Esophagus (tissue), 2 donors: ENCODE results near the gene FAM236A. TPM values are rescaled to one million over a fixed set of nuclear protein-coding genes. Genes with fewer than 3 reads are reported as not detected.
"Not testable (repeated sequence)": the region's sequence is repeated elsewhere in the genome, so short reads cannot be mapped to it uniquely, and the experiment has no call there.

Source experiments
- H3K27ac ChIP-seq, 2 donors: one replicate each; pipeline ENCODE4 v1.5.1; 2013; ENCODE audit warnings: low read depth in 2 of 2, mild to moderate bottlenecking in 2 of 2, inconsistent platforms in 1 of 2, low read length in 1 of 2, moderate library complexity in 1 of 2
- H3K27me3 ChIP-seq, 2 donors: one replicate each; pipeline ENCODE4 v1.6.1; 2013; ENCODE audit warnings: low read length in 2 of 2, control low read depth in 1 of 2, mild to moderate bottlenecking in 1 of 2; ENCODE audit not compliant: insufficient read depth in 2 of 2, control insufficient read depth in 1 of 2
- H3K36me3 ChIP-seq, 2 donors: one replicate each; pipeline ENCODE4 v1.6.1; 2013; ENCODE audit warnings: low read length in 1 of 2; ENCODE audit not compliant: control insufficient read depth in 2 of 2, insufficient read depth in 2 of 2
- H3K4me1 ChIP-seq, 2 donors: one replicate each; pipeline ENCODE4 v1.6.1; 2013; ENCODE audit warnings: low read length in 1 of 2; ENCODE audit not compliant: control insufficient read depth in 2 of 2, insufficient read depth in 2 of 2
- H3K4me3 ChIP-seq, 2 donors: one replicate each; pipeline ENCODE4 v1.5.1; 2013; ENCODE audit warnings: low read length in 2 of 2, mild to moderate bottlenecking in 2 of 2, low read depth in 1 of 2, moderate library complexity in 1 of 2
- H3K9me3 ChIP-seq, 2 donors: one replicate each; pipeline ENCODE4 v1.6.1; 2013; ENCODE audit warnings: mild to moderate bottlenecking in 2 of 2, low read depth in 1 of 2, low read length in 1 of 2, moderate library complexity in 1 of 2; ENCODE audit not compliant: control insufficient read depth in 2 of 2, insufficient read depth in 1 of 2
- WGBS, 2 donors: extraction: QIAGEN DNeasy Blood & Tissue Kit; methylation state at CpG; one replicate each; pipeline ENCODE4 v1.1.7; 2013; 5-methylcytosine and 5-hydroxymethylcytosine counted together
- polyA plus RNA-seq, 2 donors: library from polyadenylated mRNA; stranded (reverse); fragments of 200-250 nt; gene quantifications; one replicate each; pipeline ENCODE4 v1.2.3, GENCODE V29; 2013
- donor health status: healthy with polysubstance abuse.
- donor health status: Bipolar disorder and iron deficiency.

FAM236A gene
- polyA plus RNA-seq, 2 donors, result not detected

GRCh38 chrX:72959971-72960370 is 22.0 kb downstream of the FAM236A start:
- H3K4me1 ChIP-seq, H3K9me3 ChIP-seq, H3K27ac ChIP-seq, H3K36me3 ChIP-seq, H3K27me3 ChIP-seq, H3K4me3 ChIP-seq: not testable (repeated sequence)
- no CpG with 5 or more reads among the region's 9 CpGs for WGBS, 2 donors

GRCh38 chrX:72971859-72972258 is 33.9 kb downstream of the FAM236A start:
- not testable (repeated sequence) for H3K27ac ChIP-seq, H3K9me3 ChIP-seq, H3K36me3 ChIP-seq, H3K4me3 ChIP-seq, H3K4me1 ChIP-seq, H3K27me3 ChIP-seq
- WGBS, 2 donors, result no CpG with 5 or more reads among the region's 5 CpGs

- H3K27me3 ChIP-seq, H3K9me3 ChIP-seq, H3K4me1 ChIP-seq, H3K27ac ChIP-seq, H3K36me3 ChIP-seq, H3K4me3 ChIP-seq: not testable (repeated sequence)
- no CpG with 5 or more reads among the region's 7 CpGs for WGBS, 2 donors
Measured at GRCh38 chrX:72974885-72975284, 36.9 kb downstream of the FAM236A start.

- not testable (repeated sequence) for H3K9me3 ChIP-seq, H3K27ac ChIP-seq, H3K36me3 ChIP-seq, H3K4me1 ChIP-seq, H3K27me3 ChIP-seq, H3K4me3 ChIP-seq
- WGBS, 2 donors, result 52 to 71% methylated on average over 5 of the region's 5 CpGs
Measured at GRCh38 chrX:72980894-72981469, 43.0 kb downstream of the FAM236A start.

Other genes with a start within 250 kb of the FAM236A start
- 1 to 10 TPM; 2.8 to 3.3 TPM for gene PHKA1, start 223.9 kb upstream of the FAM236A start, polyA plus RNA-seq
- under 1 TPM in 1 of 2 donors, not detected in 1; 0.11 TPM for gene DMRTC1B, start 161.3 kb upstream of the FAM236A start, polyA plus RNA-seq
- gene FAM236B, start 155.5 kb upstream of the FAM236A start, polyA plus RNA-seq, result not detected
- gene FAM236D, start 130.0 kb upstream of the FAM236A start, polyA plus RNA-seq, result not detected
- gene FAM236C, start 25.6 kb upstream of the FAM236A start, polyA plus RNA-seq, result not detected
- gene DMRTC1, start 5.6 kb downstream of the FAM236A start, polyA plus RNA-seq, result not detected
- not detected for gene PABPC1L2B, start 64.7 kb downstream of the FAM236A start, polyA plus RNA-seq
- gene PABPC1L2A, start 141.3 kb downstream of the FAM236A start, polyA plus RNA-seq, result not detected